Adrenal gland (tissue), 12 donors: Measurements from ENCODE around the gene SMARCD2. TPM values are rescaled to one million over a fixed set of nuclear protein-coding genes. Genes with fewer than 3 reads are reported as not detected.

Experiments used
- DNase-seq, 7 donors: peaks; one replicate each; pipeline ENCODE4 v3.0.0-alpha.2; 2019 to 2020
- H3K27ac ChIP-seq, 5 donors: fragments of 200-600 bp; sonication (generic) in 4 of 5; 1 replicate in 3 of 5; 2 replicates in 2 of 5; pipeline versions ENCODE4 v1.5.1 to v1.8.0; 2016 to 2020; ENCODE audit warnings: mild to moderate bottlenecking in 1 of 5
- H3K27me3 ChIP-seq: fragments of 200-600 bp; 2 replicates; pipeline ENCODE4 v1.8.0; 2021
- H3K36me3 ChIP-seq, 2 donors: fragments of 200-600 bp; replicated peaks in 1 of 2; 1 replicate in 1 of 2; 2 replicates in 1 of 2; pipeline versions ENCODE4 v1.5.1 to v1.8.0; 2018 to 2022
- H3K4me1 ChIP-seq, 2 donors: fragments of 200-600 bp; replicated peaks in 1 of 2; 1 replicate in 1 of 2; 2 replicates in 1 of 2; pipeline versions ENCODE4 v1.5.1 to v1.8.0; 2018 to 2021
- H3K4me3 ChIP-seq, 4 donors: fragments of 200-600 bp; sonication (generic) in 3 of 4; one replicate each; pipeline ENCODE4 v1.5.1; 2016 to 2018
- H3K9me3 ChIP-seq, 3 donors: fragments of 200-600 bp; sonication (generic) in 1 of 3; replicated peaks in 1 of 3; 1 replicate in 2 of 3; 2 replicates in 1 of 3; pipeline versions ENCODE4 v1.5.1 to v1.8.0; 2016 to 2021
- POLR2A ChIP-seq, 2 donors: fragments of 450-650 bp; IDR thresholded peaks; one replicate each; pipeline ENCODE4 v1.6.1; 2017; ENCODE audit warnings: antibody characterized with exemption in 2 of 2, mild to moderate bottlenecking in 2 of 2, moderate library complexity in 1 of 2
- whole genome bisulfite sequencing, 4 donors: extraction: QIAGEN DNeasy Blood & Tissue Kit in 2 of 4; methylation state at CpG; one replicate each; pipeline versions ENCODE4 v1.1.5 to v1.1.7; 2013 to 2017; 5-methylcytosine and 5-hydroxymethylcytosine counted together
- intact Hi-C, 2 donors: fragments of 100-400 bp; cut with DNase I; formaldehyde crosslinking; loops; one replicate each; pipeline versions ENCODE4 v1.14.1 to v1.15.0; 2022 to 2023
- polyA plus RNA-seq, 3 donors: library from polyadenylated mRNA; stranded (reverse); fragments of 200-250 nt in 2 of 3; fragments of 350-450 nt in 1 of 3; fragmentation: Illumina TruSeq in 1 of 3; extraction: RNeasy Lipid Tissue Mini Kit (QIAGEN cat#74804) in 1 of 3; gene quantifications; one replicate each; pipeline ENCODE4 v1.2.3, GENCODE V29; 2013 to 2014
- total RNA-seq, 9 donors: library from RNA; depleted of rRNA in 4 of 9; stranded (reverse); fragments of >200 nt in 4 of 9; fragments of 120-200 nt in 1 of 9; fragmentation: NEBNext Ultra II Directional in 1 of 9; extraction: Animal tissue kit (Norgen Biotek cat#: 25700) in 1 of 9; gene quantifications; one replicate each; pipeline versions ENCODE4 v1.1.0 to v1.2.4, GENCODE V29; 2013 to 2023
- TF ChIP-seq, protein P1 (sequence below), 6 experiments: fragments of 450-650 bp in 4 of 6; fragments of 200-600 bp in 2 of 6; sonication (generic) in 1 of 6; IDR thresholded peaks; 1 replicate in 5 of 6; 2 replicates in 1 of 6; pipeline versions ENCODE4 v1.5.1 to v1.8.0; 2016 to 2021; ENCODE audit warnings: antibody characterized with exemption in 6 of 6, mild to moderate bottlenecking in 2 of 6, moderate library complexity in 1 of 6
- donor health status: healthy with polysubstance abuse.
- donor health status: Bipolar disorder and iron deficiency.
- donor health status: DM: yes; HTN: yes; CAD: no.
- donor health status: DM: no; HTN: no; CAD: no.
- donor health status: DM: no; HTN: no; CAD: no.
- donor health status: DM: yes; HTN: yes; CAD: no.

SMARCD2 gene
- total and polyA plus RNA-seq, 12 donors: 41.9 to 185 (median 80.0) TPM

DNA sequence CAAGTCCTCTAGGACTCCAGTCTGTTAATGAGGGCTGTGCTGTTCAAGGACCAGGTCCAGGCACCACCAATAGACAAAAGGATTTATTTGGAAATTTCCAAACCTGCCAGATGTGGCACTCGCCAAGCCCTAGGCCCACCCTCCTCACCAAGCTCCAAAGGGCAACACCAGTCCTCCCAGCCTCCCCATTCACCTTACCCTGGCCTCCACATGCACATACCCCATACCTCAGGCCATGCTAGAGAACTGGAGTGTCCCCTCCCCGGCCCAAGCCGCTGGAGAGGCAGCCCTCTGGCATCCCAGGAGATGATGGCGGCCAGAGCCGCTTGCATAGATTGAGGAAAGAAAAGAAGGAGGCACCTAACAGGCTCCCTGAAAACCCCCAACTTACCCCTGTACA, 10.5 kb downstream of the SMARCD2 start:
- intact Hi-C loops: no loop called here
- Histone ChIP-seq H3K27ac (no peak overlapping the region), H3K4me3 (no peak overlapping the region), H3K9me3 (no peaks in the 10 kb centered on the region), H3K36me3 (peaks cover 0 to 81% of the 10 kb centered on the region in 2 donors), H3K4me1 (peaks cover 8 to 29% of the 10 kb centered on the region in 2 donors), H3K27me3 (no peaks in the 10 kb centered on the region)
- no peak for TF ChIP-seq POLR2A (IDR thresholded peaks at IDR 0.05)
- TF ChIP-seq, protein P1, sequence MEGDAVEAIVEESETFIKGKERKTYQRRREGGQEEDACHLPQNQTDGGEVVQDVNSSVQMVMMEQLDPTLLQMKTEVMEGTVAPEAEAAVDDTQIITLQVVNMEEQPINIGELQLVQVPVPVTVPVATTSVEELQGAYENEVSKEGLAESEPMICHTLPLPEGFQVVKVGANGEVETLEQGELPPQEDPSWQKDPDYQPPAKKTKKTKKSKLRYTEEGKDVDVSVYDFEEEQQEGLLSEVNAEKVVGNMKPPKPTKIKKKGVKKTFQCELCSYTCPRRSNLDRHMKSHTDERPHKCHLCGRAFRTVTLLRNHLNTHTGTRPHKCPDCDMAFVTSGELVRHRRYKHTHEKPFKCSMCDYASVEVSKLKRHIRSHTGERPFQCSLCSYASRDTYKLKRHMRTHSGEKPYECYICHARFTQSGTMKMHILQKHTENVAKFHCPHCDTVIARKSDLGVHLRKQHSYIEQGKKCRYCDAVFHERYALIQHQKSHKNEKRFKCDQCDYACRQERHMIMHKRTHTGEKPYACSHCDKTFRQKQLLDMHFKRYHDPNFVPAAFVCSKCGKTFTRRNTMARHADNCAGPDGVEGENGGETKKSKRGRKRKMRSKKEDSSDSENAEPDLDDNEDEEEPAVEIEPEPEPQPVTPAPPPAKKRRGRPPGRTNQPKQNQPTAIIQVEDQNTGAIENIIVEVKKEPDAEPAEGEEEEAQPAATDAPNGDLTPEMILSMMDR (IDR thresholded peaks at IDR 0.05): no peak
- WGBS, 4 donors: 75 to 88% (median 83%) methylated on average over 4 to 5 of the region's 5 CpGs
- peak in 1 of 7 donors; percentile 22 for DNase-seq

DNA sequence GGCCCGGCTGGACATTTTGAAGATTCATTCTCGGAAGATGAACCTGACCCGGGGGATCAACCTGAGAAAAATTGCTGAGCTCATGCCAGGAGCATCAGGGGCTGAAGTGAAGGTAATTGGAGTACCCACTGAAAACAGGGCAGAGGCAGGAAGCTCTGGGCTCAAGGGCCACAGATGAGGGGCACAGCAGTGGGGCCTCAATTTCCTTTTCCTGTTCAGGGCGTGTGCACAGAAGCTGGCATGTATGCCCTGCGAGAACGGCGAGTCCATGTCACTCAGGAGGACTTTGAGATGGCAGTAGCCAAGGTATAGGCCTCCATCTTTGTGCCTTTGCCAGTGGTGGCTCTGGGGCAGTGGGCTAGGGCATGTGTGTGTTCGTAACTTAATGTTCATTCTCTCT, 11.0 kb downstream of the SMARCD2 start:
- Histone ChIP-seq H3K4me1 (peaks cover 8 to 29% of the 10 kb centered on the region in 2 donors), H3K36me3 (peaks cover 0 to 76% of the 10 kb centered on the region in 2 donors), H3K9me3 (no peaks in the 10 kb centered on the region), H3K27me3 (no peaks in the 10 kb centered on the region), H3K27ac (no peak overlapping the region), H3K4me3 (no peak overlapping the region)
- peak in 1 of 7 donors; percentile 16 for DNase-seq
- no peak for TF ChIP-seq POLR2A (IDR thresholded peaks at IDR 0.05)
- TF ChIP-seq, protein P1 (IDR thresholded peaks at IDR 0.05): no peak
- 69 to 80% (median 72%) methylated on average over 5 to 8 of the region's 8 CpGs for WGBS, 4 donors
- intact Hi-C loops: no loop called here

DNA sequence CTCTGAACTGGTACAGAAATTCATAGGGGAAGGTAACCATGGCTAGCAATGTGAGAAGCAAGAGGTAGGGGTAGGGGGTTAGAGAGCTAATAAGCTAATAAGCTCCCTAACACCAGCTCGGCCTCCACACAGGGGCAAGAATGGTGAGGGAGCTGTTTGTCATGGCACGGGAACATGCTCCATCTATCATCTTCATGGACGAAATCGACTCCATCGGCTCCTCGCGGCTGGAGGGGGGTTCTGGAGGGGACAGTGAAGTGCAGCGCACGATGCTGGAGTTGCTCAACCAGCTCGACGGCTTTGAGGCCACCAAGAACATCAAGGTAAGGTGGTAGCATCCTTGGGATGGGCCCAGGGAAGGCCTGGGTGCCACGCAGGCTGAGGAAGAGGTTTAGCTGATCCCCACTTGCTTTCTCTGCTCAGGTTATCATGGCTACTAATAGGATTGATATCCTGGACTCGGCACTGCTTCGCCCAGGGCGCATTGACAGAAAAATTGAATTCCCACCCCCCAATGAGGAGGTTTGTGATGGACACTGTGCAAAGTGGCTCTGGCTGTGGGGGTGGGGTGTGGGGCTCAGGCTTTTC, 11.5 kb downstream of the SMARCD2 start:
- H3K9me3 ChIP-seq: no peaks in the 10 kb centered on the region
- 75 to 85% (median 83%) methylated on average over 14 to 15 of the region's 15 CpGs for WGBS, 4 donors
- intact Hi-C loops: no loop called here
- TF ChIP-seq, protein P1 (IDR thresholded peaks at IDR 0.05): no peak
- TF ChIP-seq POLR2A (IDR thresholded peaks at IDR 0.05): no peak
- H3K4me1 ChIP-seq: peaks cover 8 to 33% of the 10 kb centered on the region in 2 donors
- DNase-seq: peak in 1 of 7 donors; percentile 29
- no peak overlapping the region for H3K4me3 ChIP-seq
- H3K27ac ChIP-seq: peak overlapping the region in 1 of 5 donors; percentile 28
- H3K36me3 ChIP-seq: peaks cover 0 to 72% of the 10 kb centered on the region in 2 donors
- H3K27me3 ChIP-seq: no peaks in the 10 kb centered on the region

DNA sequence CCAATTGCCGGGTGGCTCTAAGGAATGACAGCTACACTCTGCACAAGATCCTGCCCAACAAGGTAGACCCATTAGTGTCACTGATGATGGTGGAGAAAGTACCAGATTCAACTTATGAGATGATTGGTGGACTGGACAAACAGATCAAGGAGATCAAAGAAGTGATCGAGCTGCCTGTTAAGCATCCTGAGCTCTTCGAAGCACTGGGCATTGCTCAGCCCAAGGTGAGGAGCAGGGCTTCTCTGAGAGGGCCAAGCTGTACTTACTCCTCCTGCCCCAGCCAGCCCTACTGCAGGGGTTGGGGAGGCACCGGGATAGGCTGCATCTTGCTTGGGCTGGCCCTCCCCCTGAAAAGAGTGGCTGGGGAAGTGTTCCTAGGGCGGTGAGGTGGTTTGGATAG, 12.2 kb downstream of the SMARCD2 start:
- peaks cover 0 to 70% of the 10 kb centered on the region in 2 donors for H3K36me3 ChIP-seq

More for the DNA sequence above, 12.2 kb downstream of the SMARCD2 start:
- Histone ChIP-seq H3K27me3 (no peaks in the 10 kb centered on the region), H3K9me3 (no peaks in the 10 kb centered on the region), H3K4me1 (peaks cover 8 to 36% of the 10 kb centered on the region in 2 donors), H3K27ac (peak overlapping the region in 1 of 5 donors; percentile 28), H3K4me3 (no peak overlapping the region)
- intact Hi-C loops: no loop called here
- 85 to 92% (median 88%) methylated on average over 5 of the region's 5 CpGs for WGBS, 4 donors
- no peak for TF ChIP-seq POLR2A (IDR thresholded peaks at IDR 0.05)
- TF ChIP-seq, protein P1 (IDR thresholded peaks at IDR 0.05): no peak
- no peak for DNase-seq
